Right atrium auricular region (tissue), 2 donors: ENCODE measurements around the gene PLD1. TPM values are rescaled to one million over a fixed set of nuclear protein-coding genes. Genes with fewer than 3 reads are reported as not detected.
"Not testable (repeated sequence)": the region's sequence is repeated elsewhere in the genome, so short reads cannot be mapped to it uniquely, and the experiment has no call there.

Source experiments
- DNase-seq: peaks from one replicate; pipeline ENCODE4 v3.0.0-alpha.2; 2019; ENCODE audit warnings: low spot score
- H3K27ac ChIP-seq, 2 donors: fragments of 200-600 bp; sonication (generic); 1 replicate in 1 of 2; 2 replicates in 1 of 2; pipeline ENCODE4 v1.5.1; 2016 to 2019
- H3K27me3 ChIP-seq, 2 donors: fragments of 200-600 bp; sonication (generic); one replicate each; pipeline versions ENCODE4 v1.5.1 to v1.6.0; 2017 to 2019
- H3K36me3 ChIP-seq: fragments of 200-600 bp; sonication (generic); one replicate; pipeline ENCODE4 v1.5.1; 2016
- H3K4me1 ChIP-seq, 2 donors: fragments of 200-600 bp; sonication (generic); one replicate each; pipeline versions ENCODE4 v1.5.1 to v1.6.0; 2017 to 2019
- H3K4me3 ChIP-seq, 2 donors: fragments of 200-600 bp; sonication (generic); 1 replicate in 1 of 2; 2 replicates in 1 of 2; pipeline ENCODE4 v1.5.1; 2017 to 2019; ENCODE audit warnings: mild to moderate bottlenecking in 1 of 2, moderate library complexity in 1 of 2
- H3K9me3 ChIP-seq, 2 donors: fragments of 200-600 bp; sonication (generic); one replicate each; pipeline ENCODE4 v1.5.1; 2019
- CTCF ChIP-seq, 2 donors: fragments of 200-600 bp; sonication (generic); IDR thresholded peaks; one replicate each; pipeline ENCODE4 v1.5.1; 2019; ENCODE audit warnings: antibody characterized with exemption in 2 of 2
- total RNA-seq, 2 donors: library from RNA; depleted of rRNA; stranded (reverse); fragments of >200 nt; gene quantifications; one replicate each; pipeline ENCODE4 v1.1.0, GENCODE V29; 2016

The PLD1 gene
- 100 to 1,000 TPM in 1 of 2 donors, 10 to 100 TPM in 1; 64.5 to 111 TPM for total RNA-seq

DNA sequence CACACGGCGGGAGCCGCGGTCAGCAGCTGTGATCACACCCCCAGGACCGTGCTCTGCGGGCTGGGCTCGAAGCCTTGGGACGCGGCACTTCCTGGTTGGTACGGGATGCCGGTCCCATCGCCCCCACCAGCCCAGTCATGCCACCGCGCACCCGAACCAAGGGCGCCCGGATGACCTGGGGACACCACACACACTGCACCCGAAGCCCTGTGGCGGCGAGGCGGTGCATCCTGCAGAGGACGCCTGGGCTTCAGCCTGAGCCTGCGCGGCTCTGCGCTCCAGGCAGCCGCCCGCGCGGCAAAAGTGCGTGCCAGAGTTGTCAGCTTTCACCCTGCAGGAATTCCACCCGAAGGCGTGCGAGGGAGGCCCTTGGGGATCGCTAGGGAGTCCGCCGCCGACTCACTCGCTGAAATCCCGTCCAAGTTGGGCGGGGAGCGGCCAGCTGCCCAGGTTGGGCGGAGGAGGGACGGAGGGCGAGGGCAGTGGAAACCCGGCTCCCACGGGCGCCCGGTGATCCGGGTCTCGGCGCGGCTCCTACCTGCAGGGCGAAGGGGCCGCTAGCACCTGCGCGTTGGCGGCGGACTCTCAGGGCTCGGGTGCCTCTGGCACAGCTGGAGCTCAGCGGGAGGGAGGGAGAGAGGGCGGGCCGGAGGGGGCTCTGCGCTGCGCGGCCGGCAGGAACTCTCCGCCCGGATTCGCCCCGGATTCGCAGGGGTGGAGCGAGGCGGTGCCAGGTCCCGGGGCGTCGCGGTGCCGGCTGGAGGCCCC lies at the start of gene PLD1:
Gene PLD1, minus strand, starts transcription at position 623 of the 768 bp plus-strand sequence. CDS start 72,432 bp downstream, outside the sequence.
- peak; percentile 89 for DNase-seq
- Histone ChIP-seq H3K4me1 (peaks cover 0 to 40% of the 10 kb centered on the region in 2 donors), H3K9me3 (no peaks in the 10 kb centered on the region), H3K36me3 (no peaks in the 10 kb centered on the region), H3K27ac (peak within 1 kb of the TSS; percentile 94 to 96), H3K27me3 (no peaks in the 10 kb centered on the region), H3K4me3 (peak within 1 kb of the TSS; percentile 43 to 78)
- no peak for TF ChIP-seq CTCF (IDR thresholded peaks at IDR 0.05)

- H3K27me3 ChIP-seq, DNase-seq, H3K4me3 ChIP-seq, H3K36me3 ChIP-seq, H3K4me1 ChIP-seq, H3K27ac ChIP-seq: not testable (repeated sequence)
- peaks cover 0 to 18% of the 10 kb centered on the region in 2 donors for H3K9me3 ChIP-seq
Measured at GRCh38 chr3:171858770-171859169, 48.5 kb upstream of the PLD1 start.

DNA sequence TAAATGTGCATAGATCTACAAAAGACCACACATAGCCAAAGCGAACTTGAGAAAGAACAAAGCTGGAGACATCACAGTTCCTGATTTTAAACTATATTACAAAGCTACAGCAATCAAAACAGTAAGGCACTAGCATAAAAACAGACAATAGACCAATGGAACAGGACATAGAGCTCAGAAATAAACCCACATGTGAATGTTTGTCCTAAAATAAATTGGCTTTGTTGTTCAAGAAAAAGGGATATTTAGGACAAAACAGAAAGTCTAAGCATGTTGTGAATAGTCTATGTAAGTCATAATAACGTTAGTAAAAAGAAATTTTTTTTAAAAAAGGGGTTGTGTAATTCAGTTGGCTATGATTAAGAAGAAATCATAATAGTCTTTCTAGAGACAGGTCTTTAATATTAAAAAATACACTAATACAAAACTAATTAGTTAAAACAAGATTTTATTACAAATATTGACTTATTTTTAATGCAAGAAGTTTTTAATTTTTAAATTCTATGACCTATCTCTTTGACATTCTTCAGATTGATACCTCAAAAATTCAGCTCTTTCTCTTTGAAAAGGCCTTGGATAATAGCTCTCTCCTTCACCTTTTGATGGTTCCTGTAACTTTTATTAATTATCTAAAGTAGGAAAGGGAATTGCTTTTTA lies 44.5 kb upstream of the PLD1 start:
- DNase-seq = no peak
- no peak for TF ChIP-seq CTCF (IDR thresholded peaks at IDR 0.05)
- Histone ChIP-seq H3K9me3 (peaks cover 0 to 19% of the 10 kb centered on the region in 2 donors), H3K36me3 (no peaks in the 10 kb centered on the region), H3K27me3 (no peaks in the 10 kb centered on the region), H3K4me3 (no peak overlapping the region), H3K27ac (no peak overlapping the region), H3K4me1 (peaks cover 0 to 6% of the 10 kb centered on the region in 2 donors)

GRCh38 chr3:171851660-171852058 lies 41.4 kb upstream of the PLD1 start:
- DNase-seq = no peak
- no peak overlapping the region for H3K4me3 ChIP-seq
- H3K4me1 ChIP-seq = peaks cover 0 to 6% of the 10 kb centered on the region in 2 donors
- H3K36me3 ChIP-seq = no peaks in the 10 kb centered on the region
- H3K9me3 ChIP-seq = peaks cover 0 to 19% of the 10 kb centered on the region in 2 donors
- TF ChIP-seq CTCF (IDR thresholded peaks at IDR 0.05) = no peak
- no peak overlapping the region for H3K27ac ChIP-seq
- no peaks in the 10 kb centered on the region for H3K27me3 ChIP-seq

DNA sequence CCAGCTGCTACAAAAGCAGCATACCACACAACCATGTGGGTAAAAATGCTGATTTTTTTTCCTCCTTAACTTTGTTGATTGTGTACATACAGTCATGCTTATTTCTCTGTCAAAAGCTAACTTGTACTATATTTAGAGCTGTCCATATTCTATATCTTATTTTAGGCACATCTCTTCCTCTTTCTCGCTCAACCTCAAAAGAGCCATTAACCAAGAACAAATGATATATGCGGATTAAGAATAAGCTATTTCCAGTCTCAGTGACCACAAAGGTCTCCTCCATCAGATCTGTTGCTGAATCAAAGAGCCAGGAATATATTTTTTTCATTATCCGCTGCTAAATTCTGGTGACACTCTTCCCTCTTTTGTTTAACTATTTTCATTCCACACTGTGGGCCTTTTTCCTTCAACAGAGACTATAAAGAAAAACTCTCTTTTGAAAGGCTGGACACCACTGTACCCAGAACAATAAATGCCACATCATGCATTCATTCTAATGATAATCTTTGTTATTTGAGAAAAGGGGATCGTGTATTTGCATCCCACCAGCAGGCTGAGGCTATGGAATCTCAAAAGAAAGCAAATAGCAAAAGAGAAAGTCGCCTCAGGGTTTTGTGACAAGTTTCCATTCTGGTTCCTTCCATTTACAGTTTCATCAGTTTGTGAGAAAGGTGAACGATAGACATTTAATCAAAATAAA lies 40.8 kb upstream of the PLD1 start:
- no peak for TF ChIP-seq CTCF (IDR thresholded peaks at IDR 0.05)
- Histone ChIP-seq H3K4me1 (peaks cover 0 to 6% of the 10 kb centered on the region in 2 donors), H3K27me3 (no peaks in the 10 kb centered on the region), H3K4me3 (no peak overlapping the region), H3K9me3 (peaks cover 0 to 19% of the 10 kb centered on the region in 2 donors), H3K36me3 (no peaks in the 10 kb centered on the region), H3K27ac (no peak overlapping the region)
- DNase-seq = no peak
